IMR-90 (cell line): ENCODE results near the gene SLBP.

ENCODE experiments used
- BHLHE40 ChIP-seq: fragments of 150-350 bp; IDR thresholded peaks from 2 replicates; pipeline ENCODE4 v1.6.1; 2016; ENCODE audit warnings: mild to moderate bottlenecking, low read depth, low read length
- CEBPB ChIP-seq: IDR thresholded peaks from 2 replicates; pipeline ENCODE4 v1.6.1; 2012; ENCODE audit warnings: low read depth, low read length, improper control_type of control experiment
- CTCF ChIP-seq: conservative IDR thresholded peaks from 2 replicates; pipeline ENCODE4 v1.5.1; 2012; ENCODE audit warnings: mild to moderate bottlenecking, low read depth, low read length, improper control_type of control experiment
- MAFK ChIP-seq: IDR thresholded peaks from 2 replicates; pipeline ENCODE4 v1.6.1; 2012; ENCODE audit warnings: low read depth, low read length, improper control_type of control experiment
- MXI1 ChIP-seq: IDR thresholded peaks from 2 replicates; pipeline ENCODE4 v1.6.1; 2012; ENCODE audit warnings: low read depth, mild to moderate bottlenecking, low read length, moderate library complexity, borderline replicate concordance
- POLR2A ChIP-seq: IDR thresholded peaks from 2 replicates; pipeline ENCODE4 v1.6.1; 2012; ENCODE audit warnings: mild to moderate bottlenecking, low read depth, low read length
- RAD21 ChIP-seq: IDR thresholded peaks from 2 replicates; pipeline ENCODE4 v1.6.1; 2012; ENCODE audit warnings: low read length, improper control_type of control experiment
- SMC3 ChIP-seq: fragments of 150-350 bp; IDR thresholded peaks from 2 replicates; pipeline ENCODE4 v1.6.1; 2016; ENCODE audit warnings: low read depth, mild to moderate bottlenecking, antibody characterized with exemption, low read length, moderate library complexity

- TF ChIP-seq MAFK (no peak), RAD21 (no peak), SMC3 (no peak), CTCF (no peak), POLR2A (no peak), CEBPB (no peak), BHLHE40 (no peak), MXI1 (no peak)
Observed at GRCh38 chr4:1669850-1670249, 42.3 kb downstream of the SLBP start.
